GM21447 (cell line): ENCODE data around the gene PRPSAP1.
"Not testable (repeated sequence)": the region's sequence is repeated elsewhere in the genome, so short reads cannot be mapped to it uniquely, and the experiment has no call there.

Experiments used
- ATAC-seq: cut with Tn5 transposase; IDR thresholded peaks from one replicate; pipeline ENCODE4 v1.9.1; 2021; ENCODE audit not compliant: unreplicated experiment

PRPSAP1 gene

DNA sequence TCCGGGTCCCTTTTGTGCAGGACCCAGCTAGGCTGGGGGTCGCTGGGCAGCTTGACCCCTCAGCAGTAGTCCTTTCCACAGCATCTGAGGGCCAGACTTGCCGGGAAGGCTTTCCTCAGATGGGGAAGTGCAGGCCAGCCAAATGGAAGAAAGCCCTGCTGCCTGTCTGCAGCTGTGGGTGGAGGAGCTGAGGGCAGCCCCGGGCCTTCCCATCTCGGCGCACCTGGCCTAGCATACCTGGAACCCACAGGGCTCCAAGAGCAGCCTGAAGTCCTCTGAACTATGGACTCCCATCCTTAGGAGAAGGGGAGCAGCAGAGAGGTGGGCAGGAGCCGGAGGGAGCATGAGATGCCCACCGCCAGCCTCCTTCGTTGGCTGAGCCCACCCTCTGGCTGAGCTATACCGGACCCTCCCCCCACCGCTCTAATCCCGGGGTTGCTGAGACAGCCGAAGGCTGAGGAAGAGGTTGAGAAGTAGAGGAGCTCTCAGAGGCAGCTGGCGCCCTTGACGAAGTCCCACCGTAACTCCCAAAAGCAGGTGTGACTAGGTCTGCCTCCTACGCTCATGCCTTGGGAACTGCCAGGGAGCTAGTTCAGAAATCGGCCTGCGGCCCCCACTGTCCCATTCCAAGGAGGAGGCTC lies 75.3 kb downstream of the PRPSAP1 start:
- ATAC-seq: no peak

DNA sequence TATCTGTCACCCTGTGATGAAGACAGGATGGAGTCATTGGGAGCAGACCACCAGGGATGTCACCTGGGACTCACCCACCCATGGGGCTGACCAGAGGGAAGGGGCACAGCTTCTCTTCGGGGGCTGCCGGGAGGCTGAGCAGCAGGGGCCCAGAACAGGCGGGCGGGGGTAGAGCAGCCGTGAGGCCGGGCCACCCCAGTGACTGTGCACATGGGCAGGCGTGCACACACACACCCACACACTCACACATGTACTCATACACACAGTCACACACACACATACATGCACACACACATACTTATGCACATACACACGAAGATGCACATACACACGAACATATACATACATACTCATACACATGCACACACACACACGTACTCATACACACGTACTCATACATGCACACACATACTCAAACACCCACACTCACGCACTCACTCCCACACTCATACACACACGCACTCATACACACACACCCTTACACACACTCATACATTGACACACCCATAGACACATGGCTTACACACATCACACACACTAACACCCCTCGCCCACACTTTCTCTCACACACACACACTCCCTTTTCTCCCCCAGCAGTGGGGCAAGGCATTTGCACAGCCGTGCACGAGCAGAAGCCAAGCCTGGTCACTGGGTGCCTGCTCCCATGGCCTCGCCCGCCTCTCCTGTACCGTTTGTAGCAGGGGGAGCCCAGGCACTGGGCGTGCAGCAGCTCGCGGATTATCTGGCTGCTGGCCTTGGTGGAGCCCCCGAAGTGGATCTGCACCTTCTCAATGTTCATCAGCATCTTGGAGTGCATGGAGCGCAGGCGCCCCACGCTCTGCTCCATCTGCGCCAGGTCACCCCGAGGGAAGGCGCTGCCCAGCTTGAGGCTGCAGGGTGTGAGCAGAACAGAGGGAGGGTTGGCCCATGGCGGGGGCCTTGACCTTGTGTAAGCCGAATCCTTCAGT lies 76.1 kb downstream of the PRPSAP1 start:
- ATAC-seq: no peak

DNA sequence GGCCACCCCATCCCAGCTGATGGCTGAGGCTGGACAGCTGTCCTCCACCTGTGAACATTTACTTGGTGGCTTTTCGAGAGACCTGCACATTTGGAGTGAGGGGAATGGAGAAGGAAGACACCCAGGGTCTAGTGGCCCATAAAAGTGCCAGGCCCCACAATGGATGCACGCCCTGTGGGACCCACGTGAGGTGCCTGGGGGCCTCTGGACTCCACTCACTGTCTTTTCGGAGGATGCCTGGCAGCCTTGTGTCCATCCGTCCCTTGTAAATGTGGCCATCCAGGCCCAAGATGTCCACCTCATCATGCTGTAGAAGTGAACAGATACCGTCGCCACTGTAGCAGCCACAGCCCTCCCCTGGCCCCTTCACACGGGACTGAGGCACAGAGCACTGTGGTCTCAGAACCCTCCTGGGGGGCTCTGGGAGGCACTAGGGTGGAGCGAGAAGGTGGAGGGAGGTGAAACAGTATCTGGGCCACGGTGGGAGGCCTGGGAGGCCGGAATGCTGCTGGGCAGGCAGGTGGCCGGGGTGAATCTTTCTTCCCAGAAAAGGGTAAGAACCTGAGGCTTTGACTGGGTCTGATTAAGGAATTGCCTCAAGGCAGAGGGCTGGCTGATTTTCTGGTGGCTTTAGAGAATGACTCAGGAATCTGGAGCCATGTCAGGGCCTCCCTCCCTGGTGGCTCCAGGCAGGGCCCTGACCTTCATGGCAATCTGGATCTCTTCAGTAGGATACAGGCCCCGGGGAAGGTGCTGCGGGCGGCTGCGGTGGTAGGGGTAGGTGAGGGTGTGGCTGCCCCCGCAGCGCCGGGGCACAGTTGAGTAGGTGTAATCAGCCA lies 77.0 kb downstream of the PRPSAP1 start:
- ATAC-seq: no peak

DNA sequence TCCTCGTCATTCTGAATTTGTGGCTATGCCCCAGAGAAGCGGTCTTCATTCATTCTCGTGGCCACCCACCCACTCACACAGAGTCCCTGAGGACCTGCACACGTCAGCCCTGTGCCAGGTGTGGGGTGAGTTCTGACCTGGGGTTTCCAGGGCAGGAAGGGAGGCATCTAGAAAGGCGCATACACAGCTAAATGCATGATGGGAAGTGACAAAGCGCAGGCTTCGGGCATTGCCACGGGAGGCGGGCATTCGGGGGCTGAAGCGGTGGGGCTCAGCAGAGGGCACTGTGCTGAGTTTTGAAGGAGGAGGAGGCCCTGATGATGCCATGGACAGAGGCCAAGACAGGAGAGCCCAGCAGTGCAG lies 77.7 kb downstream of the PRPSAP1 start:
- no peak for ATAC-seq

DNA sequence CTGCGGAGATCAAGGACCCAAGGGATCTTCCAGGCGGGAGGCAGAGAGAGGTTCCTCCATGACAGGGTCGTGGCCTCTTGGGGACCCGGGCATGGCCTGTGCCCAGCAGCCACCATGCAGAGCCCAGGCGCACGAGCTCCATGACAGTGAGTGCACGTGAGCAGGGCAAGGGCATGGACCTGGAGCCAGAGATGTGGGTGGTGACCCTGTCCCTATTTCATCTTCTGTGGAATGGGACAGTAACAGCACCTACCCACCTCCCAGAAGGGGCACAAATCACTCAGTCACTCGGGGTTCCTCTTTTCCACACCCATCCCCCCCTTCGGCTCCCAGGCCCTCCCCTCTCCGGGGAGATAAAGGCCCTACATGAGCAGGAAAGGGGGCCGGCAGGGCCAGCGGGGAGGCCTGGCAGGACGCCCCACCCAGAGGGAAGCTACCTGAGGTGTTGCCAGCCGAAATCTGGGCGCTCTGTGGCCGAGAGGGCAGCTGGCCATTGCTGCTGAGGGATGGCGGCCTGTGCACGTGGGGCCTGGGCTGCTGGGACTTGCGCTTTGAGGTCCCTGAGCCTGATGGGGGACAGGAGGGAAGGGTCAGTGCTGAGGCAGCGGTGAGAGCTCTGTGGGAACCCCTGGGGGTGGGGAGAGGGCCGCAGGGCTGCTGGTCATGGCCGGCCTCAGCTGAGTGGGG lies 78.2 kb downstream of the PRPSAP1 start:
- ATAC-seq: no peak

DNA sequence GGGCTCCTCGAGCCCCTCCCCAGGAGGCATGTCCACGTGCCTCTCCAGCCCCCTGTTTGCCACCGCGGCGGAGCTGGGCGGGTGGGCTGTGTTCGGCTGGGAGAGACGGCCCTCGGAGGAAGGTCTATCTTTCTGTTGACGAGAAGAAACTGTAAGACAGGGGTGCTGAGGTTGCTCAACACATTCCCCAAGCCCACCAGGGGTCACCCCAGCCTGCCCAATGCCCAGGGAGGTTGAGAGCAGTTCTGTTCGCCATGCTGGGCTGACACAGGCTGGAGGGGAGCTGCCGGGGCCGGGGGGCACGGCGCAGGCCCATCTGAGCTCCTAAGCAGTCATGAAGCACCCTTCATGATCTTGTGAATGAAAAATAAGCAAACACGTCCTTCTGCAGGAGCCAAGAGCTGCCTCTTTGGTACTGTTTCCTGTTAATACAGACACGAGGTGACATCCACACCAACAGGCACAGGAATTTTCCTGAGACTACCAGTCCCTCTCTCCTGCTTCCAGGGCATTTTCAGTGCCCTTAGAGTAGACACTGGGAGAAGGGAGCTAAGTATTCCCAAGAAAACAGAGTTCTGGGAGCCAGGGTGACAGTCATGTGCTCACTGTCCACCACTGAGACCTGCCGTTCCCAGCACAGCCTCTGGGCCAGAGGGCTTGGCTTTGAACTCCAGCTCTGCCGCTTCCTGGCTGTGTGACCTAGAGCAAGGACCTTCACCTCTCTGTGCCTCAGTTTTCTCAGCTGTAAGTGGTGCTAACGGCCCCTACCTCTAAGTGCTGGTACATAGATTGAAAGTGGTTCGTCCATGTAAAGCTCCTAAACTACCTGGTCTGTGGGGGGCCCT lies 79.4 kb downstream of the PRPSAP1 start:
- no peak for ATAC-seq

DNA sequence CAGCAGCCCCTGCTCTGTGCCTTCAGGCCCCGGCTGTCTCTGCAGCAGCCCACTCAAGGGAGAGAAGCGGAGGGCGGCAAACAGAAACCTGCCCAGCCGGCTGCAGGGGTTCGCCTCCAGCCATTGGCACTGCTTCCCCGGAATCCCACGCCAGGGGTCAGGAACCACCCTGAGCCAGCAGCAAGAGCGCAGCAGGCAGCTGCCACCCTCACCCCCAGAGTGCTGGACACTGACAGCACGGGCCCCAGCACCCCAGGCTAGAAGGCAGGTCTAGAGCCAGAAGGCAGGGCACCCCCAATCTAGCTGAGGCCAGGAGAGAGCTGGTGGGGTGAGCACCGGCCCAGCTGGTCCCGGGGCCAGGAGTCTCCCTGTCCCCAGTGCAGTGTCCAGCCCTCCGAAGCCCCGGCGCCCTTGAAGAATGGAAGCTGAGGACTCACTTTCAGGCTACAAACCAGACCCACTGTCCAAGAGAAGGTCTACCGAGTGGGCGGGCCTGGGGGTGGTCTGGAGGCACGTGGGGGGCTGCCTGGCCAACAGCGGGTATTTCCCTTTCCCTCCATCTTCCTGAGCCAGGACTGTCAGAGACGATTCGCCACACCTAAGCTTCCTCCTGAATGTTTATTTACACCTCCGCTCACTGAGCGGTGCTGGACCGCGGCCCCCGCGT lies 80.1 kb downstream of the PRPSAP1 start:
- no peak for ATAC-seq

DNA sequence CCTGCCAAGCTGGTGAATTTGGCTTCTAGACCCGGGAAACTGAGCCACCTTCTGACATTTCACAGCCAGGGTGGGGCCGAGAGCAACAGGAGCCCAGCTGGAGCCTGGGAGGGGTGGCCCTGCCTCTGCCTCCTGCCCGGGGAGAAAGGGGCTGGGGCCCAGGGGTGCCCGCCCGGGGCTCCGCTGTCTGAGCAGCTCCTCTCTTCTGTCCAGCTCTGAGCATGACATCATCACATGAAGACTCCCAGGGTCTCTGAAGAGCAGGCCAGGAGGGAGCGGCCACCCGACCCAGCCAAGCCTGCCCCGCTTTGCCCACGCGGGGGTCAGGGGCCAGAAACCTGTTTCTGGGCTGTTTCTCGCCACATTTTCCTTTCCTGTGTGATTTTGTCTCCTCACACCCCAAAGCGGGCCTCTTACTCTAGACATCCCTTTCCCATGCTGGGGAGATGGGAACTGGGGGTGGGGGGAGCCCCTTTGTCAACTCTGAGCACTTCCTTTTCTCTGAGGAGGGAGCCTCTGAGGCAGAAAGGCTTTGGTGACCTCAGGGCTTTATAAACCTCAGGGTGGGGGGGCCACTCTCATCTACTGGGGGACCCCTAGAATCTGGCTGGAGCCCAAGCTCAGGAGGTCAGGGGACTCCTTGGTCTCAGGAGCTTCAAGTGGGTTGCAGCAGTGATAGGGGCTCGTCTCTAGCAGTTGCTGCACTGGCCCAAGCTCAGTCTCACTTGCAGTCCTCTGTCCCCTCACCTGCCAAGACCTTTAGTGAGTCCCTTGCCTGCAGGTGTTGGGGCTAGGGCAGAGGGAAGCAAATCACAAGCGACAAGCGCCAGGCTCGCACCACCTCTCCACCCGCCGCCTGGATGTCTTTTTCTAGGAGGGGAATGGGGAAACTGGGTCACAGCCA lies 80.9 kb downstream of the PRPSAP1 start:
- peak; percentile 17 for ATAC-seq

DNA sequence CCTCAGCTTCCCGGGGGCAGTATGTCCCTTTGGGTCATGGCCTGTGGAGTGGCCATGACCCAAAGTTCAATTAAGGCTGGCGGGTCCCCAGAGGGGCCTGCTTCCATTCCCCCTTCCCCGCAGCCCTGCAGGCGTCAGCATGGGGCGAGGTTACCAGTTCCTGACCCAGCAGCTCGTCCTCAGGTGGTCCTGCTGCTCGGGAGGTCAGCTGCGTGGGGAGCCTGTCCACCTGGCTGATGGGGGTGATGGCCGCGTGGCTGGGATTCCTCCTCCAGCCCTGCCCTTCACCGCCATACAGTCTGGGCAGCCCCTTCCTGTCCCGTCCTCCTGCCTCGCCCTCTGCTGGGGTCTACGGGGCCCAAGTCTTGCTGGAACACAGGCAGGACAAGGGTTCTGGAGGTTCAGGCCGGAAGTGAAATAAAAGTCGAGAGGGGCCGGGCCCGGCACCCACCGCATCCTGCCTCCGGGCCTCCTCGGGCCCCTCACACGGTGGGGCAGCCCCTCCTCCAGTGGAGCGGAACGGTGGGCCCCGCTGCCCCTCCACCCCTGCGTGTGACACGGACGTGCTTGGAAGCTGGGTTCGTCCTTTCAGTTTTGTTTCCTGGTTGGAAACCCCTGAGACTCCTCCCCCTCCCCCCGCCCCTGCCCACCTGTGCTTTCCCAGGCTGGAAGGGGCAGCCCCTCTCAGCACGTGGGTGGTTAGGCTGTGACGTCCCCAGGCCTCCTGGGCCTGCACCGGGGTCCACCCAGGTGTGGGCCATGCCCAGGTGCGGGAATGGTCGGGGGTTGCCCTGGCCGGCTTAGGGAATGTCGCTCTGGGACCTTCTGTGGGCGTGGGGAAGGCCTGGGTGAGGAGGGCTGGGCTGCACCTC lies 81.8 kb downstream of the PRPSAP1 start:
- ATAC-seq: peak; percentile 49

DNA sequence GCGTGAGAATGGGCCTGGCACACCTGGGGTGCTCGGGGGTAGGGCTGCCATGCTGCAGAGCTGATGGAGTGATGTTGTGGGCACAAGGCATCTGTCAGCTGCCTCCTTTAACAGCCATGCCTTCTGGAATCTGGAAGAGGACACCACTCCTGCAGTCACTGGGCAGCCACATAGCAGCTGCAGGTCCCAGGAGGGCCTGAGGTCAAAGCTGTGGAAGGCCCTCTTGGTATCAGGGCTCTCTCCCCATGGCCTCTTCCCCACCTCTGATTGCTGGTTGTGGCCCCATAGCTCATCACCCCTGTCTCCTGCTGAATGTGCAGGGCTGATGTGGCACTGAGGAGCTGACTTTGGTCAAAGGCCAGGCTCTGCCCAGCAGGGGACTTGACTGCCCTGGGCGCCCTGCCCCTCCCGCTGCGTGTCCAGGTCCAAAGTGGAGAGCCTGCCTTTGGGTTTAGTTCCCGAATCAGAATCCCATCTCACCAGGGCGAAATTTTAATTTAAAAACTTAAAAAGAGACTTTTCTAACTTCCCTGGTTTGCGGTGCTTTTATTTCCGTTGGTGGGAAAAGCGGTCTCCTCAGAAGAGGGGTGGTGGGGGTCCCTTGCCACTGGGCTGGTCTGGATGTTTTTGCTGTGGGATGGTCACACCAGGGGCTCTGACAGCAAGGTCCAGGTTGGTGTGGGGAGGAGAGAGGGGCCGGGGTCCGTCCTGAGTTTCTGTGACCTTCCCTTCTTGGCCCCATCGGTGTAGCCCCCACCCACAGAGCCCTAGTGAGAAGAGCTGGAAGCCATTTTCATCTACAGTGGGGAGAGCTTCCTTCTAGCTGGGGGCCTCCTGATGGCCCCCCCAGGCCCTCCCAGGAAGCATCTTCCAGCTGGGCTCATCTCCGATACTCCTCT lies 82.7 kb downstream of the PRPSAP1 start:
- peak; percentile 2 for ATAC-seq

DNA sequence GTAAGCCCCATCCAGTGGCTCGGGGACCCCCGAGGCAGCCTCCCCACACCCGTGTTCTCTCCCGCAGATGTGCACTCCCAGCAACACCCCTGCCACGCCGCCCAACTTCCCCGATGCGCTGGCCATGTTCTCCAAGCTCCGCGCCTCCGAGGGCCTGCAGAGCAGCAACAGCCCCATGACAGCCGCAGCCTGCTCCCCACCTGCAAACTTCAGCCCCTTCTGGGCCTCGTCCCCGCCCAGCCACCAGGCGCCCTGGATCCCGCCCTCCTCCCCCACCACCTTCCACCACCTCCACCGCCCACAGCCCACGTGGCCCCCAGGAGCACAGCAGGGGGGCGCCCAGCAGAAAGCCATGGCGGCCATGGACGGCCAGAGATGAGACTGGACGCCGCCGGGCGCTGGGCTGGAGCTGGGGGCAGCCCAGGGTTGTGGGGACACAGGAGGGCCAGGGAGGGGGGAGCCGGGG lies 83.6 kb downstream of the PRPSAP1 start:
- no peak for ATAC-seq

DNA sequence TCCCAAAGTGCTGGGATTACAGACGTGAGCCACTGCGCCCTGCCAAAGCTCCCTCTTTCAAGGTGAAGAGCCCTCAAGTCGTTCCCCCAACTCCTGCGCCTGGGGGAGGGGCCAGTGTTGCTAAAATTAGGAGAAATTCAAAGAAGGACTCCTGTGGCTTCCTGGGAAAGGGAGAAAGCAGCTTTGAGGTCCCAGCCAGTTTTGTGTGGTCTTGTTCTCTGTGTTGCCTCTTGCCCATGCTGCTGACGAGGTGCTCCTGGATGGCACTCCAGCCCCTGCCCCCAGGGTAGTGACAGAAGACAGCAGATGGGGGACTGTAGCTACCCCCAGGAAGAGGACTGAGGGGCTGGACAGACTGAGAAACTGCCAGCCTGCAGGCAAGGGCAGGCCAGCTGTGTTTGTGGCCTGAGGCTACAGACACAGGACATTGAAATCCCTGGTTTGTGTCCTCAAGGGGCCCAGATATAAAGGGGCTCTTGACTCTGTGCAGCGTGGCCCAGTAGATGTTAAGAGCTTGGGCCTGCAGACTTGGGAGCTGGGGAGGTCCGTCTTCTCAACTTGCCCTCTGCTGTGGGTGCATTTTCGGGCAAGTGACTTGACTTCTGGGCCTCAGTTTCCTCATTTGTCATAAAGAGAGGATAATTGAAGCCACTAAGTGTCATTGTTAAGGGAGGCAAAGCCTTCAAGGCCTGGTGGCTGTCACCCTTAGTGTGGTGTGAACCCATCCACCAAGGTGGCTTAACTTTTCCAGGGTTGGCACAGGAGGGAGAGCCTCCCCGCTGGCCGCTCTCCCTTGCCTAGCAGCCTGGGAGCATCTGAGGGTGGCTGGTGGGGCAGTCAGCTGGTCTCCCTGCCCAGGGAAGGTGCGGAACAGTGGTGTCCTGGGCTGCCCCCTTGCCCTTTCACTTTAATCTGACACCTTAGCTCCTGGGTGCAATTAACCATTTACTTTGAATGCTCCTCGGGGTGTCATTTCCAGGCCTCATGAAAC lies 84.4 kb downstream of the PRPSAP1 start:
- ATAC-seq: no peak

DNA sequence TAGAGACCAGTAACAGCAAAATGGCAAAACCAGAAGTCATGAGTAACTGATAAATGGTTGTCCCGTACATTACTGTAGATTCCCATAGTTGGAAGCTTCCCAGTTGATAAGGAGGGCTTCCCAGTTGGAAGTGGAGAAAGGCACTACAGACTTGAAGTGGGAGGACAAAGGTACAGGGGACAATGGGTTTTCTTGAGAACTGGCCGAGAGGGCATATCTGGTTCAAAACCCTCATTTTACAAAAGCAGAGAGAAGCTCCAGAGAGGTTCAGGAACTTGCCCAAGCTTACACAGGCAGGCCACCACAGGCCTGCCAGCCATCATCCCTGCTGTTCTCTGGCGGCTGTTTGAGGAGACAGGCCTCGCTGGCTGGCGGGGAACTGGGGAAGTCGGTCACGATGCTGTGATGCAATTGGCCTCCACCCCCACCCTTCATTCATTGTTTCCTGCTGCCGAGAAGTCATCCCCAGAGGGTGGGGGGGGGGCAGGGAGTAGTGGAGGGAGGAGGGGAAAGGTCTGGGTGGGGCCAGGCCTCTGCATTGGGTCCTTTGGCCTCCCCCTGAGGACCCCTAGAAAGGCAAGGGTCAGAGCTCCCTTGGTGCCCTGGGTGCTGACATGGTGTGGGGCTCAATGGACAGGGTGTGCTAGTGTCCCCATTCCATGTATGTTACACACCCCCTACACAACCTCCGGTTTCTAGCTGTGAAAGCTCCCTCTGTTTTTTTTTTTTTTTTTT lies 85.5 kb downstream of the PRPSAP1 start:
- no peak for ATAC-seq

DNA sequence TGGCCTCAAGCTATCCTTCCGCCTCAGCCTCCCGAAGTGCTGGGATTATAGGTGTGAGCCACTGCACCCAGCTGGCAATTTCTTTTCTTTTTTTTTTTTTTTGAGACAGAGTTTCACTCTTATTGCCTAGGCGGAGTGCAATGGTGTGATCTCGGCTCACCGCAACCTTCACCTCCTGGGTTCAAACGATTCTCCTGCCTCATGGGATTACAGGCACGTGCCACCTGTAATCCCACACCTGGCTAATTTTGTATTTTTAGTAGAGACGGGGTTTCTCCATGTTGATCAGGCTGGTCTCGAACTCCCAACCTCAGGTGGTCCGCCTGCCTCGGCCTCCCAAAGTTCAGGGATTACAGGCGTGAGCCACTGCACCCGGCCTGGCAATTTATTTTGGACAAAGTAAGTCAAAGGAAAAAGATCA lies 86.1 kb downstream of the PRPSAP1 start:
- not testable (repeated sequence) for ATAC-seq
